Epithelial cell of esophagus (primary cell): ENCODE results near the gene CDKAL1.

Experiments used
- DNase-seq: peaks from one replicate; pipeline ENCODE4 v3.0.0; 2010; ENCODE audit warnings: low read depth
- H3K4me3 ChIP-seq: 2 replicates; pipeline ENCODE4 v1.5.1; 2011; ENCODE audit warnings: mild to moderate bottlenecking, low read length, control low read depth
- CTCF ChIP-seq: IDR thresholded peaks from 2 replicates; pipeline ENCODE4 v1.5.1; 2011; ENCODE audit warnings: low read depth, mild to moderate bottlenecking, low read length, control low read depth, inconsistent platforms; ENCODE audit not compliant: insufficient read depth; ENCODE audit errors: missing control alignments

Gene CDKAL1

GRCh38 chr6:21222656-21223055 is 688.4 kb downstream of the CDKAL1 start:
- no peak for DNase-seq
- H3K4me3 ChIP-seq, result no peak overlapping the region
- no peak for TF ChIP-seq CTCF

- TF ChIP-seq CTCF, result no peak
- H3K4me3 ChIP-seq, result no peak overlapping the region
- DNase-seq, result no peak
Observed at GRCh38 chr6:21225912-21226311, 691.7 kb downstream of the CDKAL1 start.

GRCh38 chr6:21227486-21227885 is 693.2 kb downstream of the CDKAL1 start:
- DNase-seq, result peak; percentile 90
- no peak overlapping the region for H3K4me3 ChIP-seq
- peak; percentile 46 for TF ChIP-seq CTCF

- H3K4me3 ChIP-seq, result no peak overlapping the region
- peak; percentile 90 for DNase-seq
Observed at GRCh38 chr6:21228411-21228810, 694.2 kb downstream of the CDKAL1 start.

GRCh38 chr6:21228876-21229460 is 694.7 kb downstream of the CDKAL1 start:
- H3K4me3 ChIP-seq, result no peak overlapping the region
- DNase-seq, result peak; percentile 9
- no peak for TF ChIP-seq CTCF

More at GRCh38 chr6:21228411-21228810, 694.2 kb downstream of the CDKAL1 start:
- TF ChIP-seq CTCF, result no peak

- DNase-seq, result peak; percentile 28
- H3K4me3 ChIP-seq, result no peak overlapping the region
- TF ChIP-seq CTCF, result no peak
Observed at GRCh38 chr6:21230536-21230935, 696.3 kb downstream of the CDKAL1 start.

GRCh38 chr6:21235162-21235561 is 700.9 kb downstream of the CDKAL1 start:
- no peak for DNase-seq
- TF ChIP-seq CTCF, result no peak
- no peak overlapping the region for H3K4me3 ChIP-seq
